Gastroesophageal sphincter (tissue), 2 donors: ENCODE results near the gene GPC1.

ENCODE experiments used
- POLR2A ChIP-seq, 2 donors: fragments of 450-650 bp; IDR thresholded peaks; one replicate each; pipeline ENCODE4 v1.6.1; 2017; ENCODE audit warnings: antibody characterized with exemption in 2 of 2, mild to moderate bottlenecking in 2 of 2, moderate library complexity in 1 of 2
- POLR2AphosphoS5 ChIP-seq: sonication (generic); formaldehyde crosslinking; IDR thresholded peaks from one replicate; pipeline ENCODE4 v1.6.1; 2017; ENCODE audit warnings: antibody characterized with exemption

DNA sequence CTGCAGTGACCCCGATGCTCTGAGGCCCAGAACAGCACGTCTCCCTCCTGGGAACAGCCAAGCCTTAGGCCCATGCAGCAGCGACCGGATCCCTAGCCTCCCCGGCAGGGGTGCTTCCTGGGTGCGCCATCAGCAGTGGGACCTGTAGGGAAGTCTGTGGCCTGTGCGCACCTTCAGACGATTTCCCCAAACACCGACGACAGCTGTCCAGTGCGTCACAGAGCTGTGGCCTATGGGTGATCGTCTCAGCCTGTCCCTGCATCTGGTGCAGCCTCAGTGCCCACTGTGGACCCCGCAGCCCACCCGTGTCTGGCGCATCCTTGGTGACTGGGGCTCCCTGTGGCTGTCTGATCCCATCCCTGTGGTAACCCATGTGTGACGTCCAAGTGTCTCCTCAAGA lies 9.0 kb downstream of the GPC1 start:
- TF ChIP-seq POLR2A (IDR thresholded peaks at IDR 0.05) (no peak), POLR2AphosphoS5 (no peak)
